H1 (cell line): ENCODE measurements around the gene DSG4.

ENCODE experiments used
- EP300 ChIP-seq, 2 experiments: IDR thresholded peaks; 1 replicate in 1 of 2; 2 replicates in 1 of 2; pipeline ENCODE4 v1.6.1; 2011 to 2012; ENCODE audit warnings: low read depth in 2 of 2, low read length in 2 of 2, mild to moderate bottlenecking in 2 of 2, borderline replicate concordance in 1 of 2, inconsistent platforms in 1 of 2, moderate library complexity in 1 of 2
- EZH2 ChIP-seq: fragments of 200-600 bp; sonication (generic); IDR thresholded peaks from 2 replicates; pipeline ENCODE4 v1.7.1; 2012; ENCODE audit warnings: low read depth, mild to moderate bottlenecking, moderate library complexity, low read length, inconsistent platforms; ENCODE audit not compliant: severe bottlenecking
- RNF2 ChIP-seq: fragments of 200-900, 300-1000 bp; sonication (generic); IDR thresholded peaks from 2 replicates; pipeline ENCODE4 v1.7.1; 2016; ENCODE audit warnings: borderline replicate concordance, low read depth, mild to moderate bottlenecking, antibody characterized with exemption, low read length; ENCODE audit not compliant: poor library complexity, severe bottlenecking; ENCODE audit errors: missing control alignments
- USF2 ChIP-seq: IDR thresholded peaks from 2 replicates; pipeline ENCODE4 v1.6.1; 2011; ENCODE audit warnings: low read length, improper control_type of control experiment
- TF ChIP-seq, protein P1 (sequence below), 3 experiments: IDR thresholded peaks; 1 replicate in 2 of 3; 2 replicates in 1 of 3; pipeline versions ENCODE4 v1.5.1 to v1.6.1; 2011; ENCODE audit warnings: low read length in 3 of 3, mild to moderate bottlenecking in 3 of 3, inconsistent platforms in 2 of 3, low read depth in 1 of 3, moderate library complexity in 1 of 3; ENCODE audit not compliant: insufficient read depth in 1 of 3; ENCODE audit errors: control extremely low read depth in 1 of 3

DNA sequence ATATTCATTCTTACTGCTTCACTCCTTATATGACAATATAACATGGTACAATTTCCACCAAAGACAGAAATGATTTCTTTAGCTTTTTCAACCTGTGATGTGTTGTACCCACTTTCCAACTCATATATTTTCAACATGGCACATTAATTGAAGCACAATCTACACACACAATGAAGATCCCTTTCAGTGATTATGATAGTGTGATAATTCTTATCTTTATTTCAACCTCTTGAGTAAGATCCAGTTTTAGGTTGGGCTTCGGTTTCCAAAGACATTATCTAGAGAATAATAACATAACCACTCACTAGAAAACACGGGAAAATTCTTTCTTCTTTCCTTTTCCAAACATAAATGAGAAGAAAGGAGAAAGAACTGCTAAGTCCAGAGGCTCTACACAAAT, 67.6 kb downstream of the DSG4 start:
- TF ChIP-seq, protein P1, sequence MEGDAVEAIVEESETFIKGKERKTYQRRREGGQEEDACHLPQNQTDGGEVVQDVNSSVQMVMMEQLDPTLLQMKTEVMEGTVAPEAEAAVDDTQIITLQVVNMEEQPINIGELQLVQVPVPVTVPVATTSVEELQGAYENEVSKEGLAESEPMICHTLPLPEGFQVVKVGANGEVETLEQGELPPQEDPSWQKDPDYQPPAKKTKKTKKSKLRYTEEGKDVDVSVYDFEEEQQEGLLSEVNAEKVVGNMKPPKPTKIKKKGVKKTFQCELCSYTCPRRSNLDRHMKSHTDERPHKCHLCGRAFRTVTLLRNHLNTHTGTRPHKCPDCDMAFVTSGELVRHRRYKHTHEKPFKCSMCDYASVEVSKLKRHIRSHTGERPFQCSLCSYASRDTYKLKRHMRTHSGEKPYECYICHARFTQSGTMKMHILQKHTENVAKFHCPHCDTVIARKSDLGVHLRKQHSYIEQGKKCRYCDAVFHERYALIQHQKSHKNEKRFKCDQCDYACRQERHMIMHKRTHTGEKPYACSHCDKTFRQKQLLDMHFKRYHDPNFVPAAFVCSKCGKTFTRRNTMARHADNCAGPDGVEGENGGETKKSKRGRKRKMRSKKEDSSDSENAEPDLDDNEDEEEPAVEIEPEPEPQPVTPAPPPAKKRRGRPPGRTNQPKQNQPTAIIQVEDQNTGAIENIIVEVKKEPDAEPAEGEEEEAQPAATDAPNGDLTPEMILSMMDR (IDR thresholded peaks at IDR 0.05; ENCODE audit: control extremely low read depth in 1 of 3, insufficient read depth in 1 of 3, low read depth in 1 of 3, low read length in 3 of 3): no peak
- TF ChIP-seq USF2 (no peak), RNF2 (no peak), EZH2 (no peak), EP300 (IDR thresholded peaks at IDR 0.05; ENCODE audit: borderline replicate concordance in 1 of 2, low read depth in 2 of 2, low read length in 2 of 2) (no peak)
